Breast epithelium (tissue), 4 donors: ENCODE data around the gene FCER1G. TPM values are rescaled to one million over a fixed set of nuclear protein-coding genes. Genes with fewer than 3 reads are reported as not detected.

ENCODE experiments used
- DNase-seq, 2 donors: peaks; one replicate each; pipeline ENCODE4 v3.0.0-alpha.2; 2019; ENCODE audit warnings: low spot score in 2 of 2
- H3K27ac ChIP-seq, 2 donors: fragments of 200-600 bp; sonication (generic) in 1 of 2; one replicate each; pipeline ENCODE4 v1.5.1; 2016 to 2019; ENCODE audit warnings: mild to moderate bottlenecking in 1 of 2
- H3K27me3 ChIP-seq, 2 donors: fragments of 200-600 bp; sonication (generic) in 1 of 2; one replicate each; pipeline versions ENCODE4 v1.5.1 to v1.6.0; 2017 to 2019; ENCODE audit warnings: control low read depth in 1 of 2, mild to moderate bottlenecking in 1 of 2
- H3K36me3 ChIP-seq: fragments of 200-600 bp; one replicate; pipeline ENCODE4 v1.5.1; 2019
- H3K4me1 ChIP-seq, 2 donors: fragments of 200-600 bp; sonication (generic); one replicate each; pipeline ENCODE4 v1.5.1; 2016 to 2019; ENCODE audit warnings: control low read depth in 1 of 2
- H3K4me3 ChIP-seq, 3 donors: fragments of 200-600 bp; sonication (generic); 1 replicate in 2 of 3; 2 replicates in 1 of 3; pipeline ENCODE4 v1.5.1; 2016 to 2019; ENCODE audit warnings: mild to moderate bottlenecking in 3 of 3, moderate library complexity in 2 of 3
- H3K9me3 ChIP-seq, 2 donors: fragments of 200-600 bp; sonication (generic) in 1 of 2; one replicate each; pipeline ENCODE4 v1.5.1; 2016 to 2019; ENCODE audit warnings: control low read depth in 1 of 2
- CTCF ChIP-seq, 3 donors: fragments of 450-650 bp; IDR thresholded peaks; one replicate each; pipeline ENCODE4 v1.5.1; 2016 to 2017; ENCODE audit warnings: antibody characterized with exemption in 3 of 3, mild to moderate bottlenecking in 3 of 3, moderate library complexity in 3 of 3
- POLR2A ChIP-seq: fragments of 450-650 bp; IDR thresholded peaks from one replicate; pipeline ENCODE4 v1.6.1; 2016; ENCODE audit warnings: antibody characterized with exemption, mild to moderate bottlenecking, moderate library complexity
- POLR2AphosphoS5 ChIP-seq, 3 donors: sonication (generic); formaldehyde crosslinking; IDR thresholded peaks; one replicate each; pipeline ENCODE4 v1.6.1; 2017; ENCODE audit warnings: antibody characterized with exemption in 3 of 3
- intact Hi-C: fragments of 100-400 bp; cut with DNase I; formaldehyde crosslinking; loops from one replicate; pipeline ENCODE4 v1.15.1; 2023; ENCODE audit warnings: low total_unique reads
- total RNA-seq, 3 donors: library from RNA; depleted of rRNA; stranded (reverse); fragments of >200 nt; gene quantifications; one replicate each; pipeline ENCODE4 v1.1.0, GENCODE V29; 2016

FCER1G gene
- total RNA-seq, 3 donors from 2014 or later, result 40.3 to 153 (median 70.1) TPM

GRCh38 chr1:161226759-161227158 is 11.7 kb downstream of the FCER1G start:
- DNase-seq, result no peak
- Histone ChIP-seq H3K4me1 (peaks cover 0 to 7% of the 10 kb centered on the region in 2 donors), H3K27ac (peak overlapping the region; percentile 61 to 78), H3K4me3 (peak overlapping the region; percentile 62 to 83 (median 67)), H3K9me3 (no peaks in the 10 kb centered on the region), H3K27me3 (no peaks in the 10 kb centered on the region), H3K36me3 (no peaks in the 10 kb centered on the region)
- TF ChIP-seq CTCF (IDR thresholded peaks at IDR 0.05) (no peak), POLR2AphosphoS5 (IDR thresholded peaks at IDR 0.05) (no peak), POLR2A (no peak)
- intact Hi-C loops, result loop anchor here (10.0 kb wide), 1 partner anchor 158 kb away; no protein-coding TSS in a partner anchor

GRCh38 chr1:161227196-161227871 is 12.2 kb downstream of the FCER1G start:
- peak overlapping the region in 2 of 3 donors; percentile 32 to 57 for H3K4me3 ChIP-seq
- intact Hi-C loops, result loop anchor here (10.0 kb wide), 1 partner anchor 157 kb away; no protein-coding TSS in a partner anchor
- H3K36me3 ChIP-seq, result no peaks in the 10 kb centered on the region
- no peaks in the 10 kb centered on the region for H3K9me3 ChIP-seq
- peak overlapping the region; percentile 62 to 78 for H3K27ac ChIP-seq
- peaks cover 0 to 7% of the 10 kb centered on the region in 2 donors for H3K4me1 ChIP-seq
- no peak for TF ChIP-seq POLR2AphosphoS5 (IDR thresholded peaks at IDR 0.05)
- TF ChIP-seq CTCF (IDR thresholded peaks at IDR 0.05), result peak; percentile 87 to 91 (median 88)
- H3K27me3 ChIP-seq, result no peaks in the 10 kb centered on the region
- peak; percentile 60 to 86 for DNase-seq

DNA sequence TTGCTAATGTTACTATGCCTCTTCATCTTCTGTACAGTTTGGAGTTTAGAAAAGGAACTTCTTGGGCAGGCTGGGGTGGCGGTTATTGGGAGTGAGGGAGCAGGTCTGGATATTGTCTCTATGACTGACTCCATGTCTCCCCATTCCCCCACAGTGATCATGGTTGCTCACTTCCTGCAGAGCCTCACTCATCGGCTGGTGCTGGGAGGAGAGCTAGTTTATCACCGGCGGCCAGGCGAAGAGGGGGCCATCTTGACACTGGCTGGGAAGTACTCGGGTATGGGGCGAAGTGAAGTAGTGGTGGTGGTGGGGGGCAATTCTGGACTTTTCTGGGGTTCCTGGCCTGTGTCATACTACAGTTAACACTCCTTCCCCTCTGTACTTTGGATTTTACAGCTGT is 12.9 kb downstream of the FCER1G start:
- H3K27me3 ChIP-seq, result no peaks in the 10 kb centered on the region
- DNase-seq, result no peak
- H3K36me3 ChIP-seq, result no peaks in the 10 kb centered on the region
- peaks cover 0 to 7% of the 10 kb centered on the region in 2 donors for H3K4me1 ChIP-seq
- H3K4me3 ChIP-seq, result peak overlapping the region in 1 of 3 donors; percentile 57
- H3K9me3 ChIP-seq, result no peaks in the 10 kb centered on the region
- no peak for TF ChIP-seq POLR2AphosphoS5 (IDR thresholded peaks at IDR 0.05)
- no peak for TF ChIP-seq CTCF (IDR thresholded peaks at IDR 0.05)
- no peak for TF ChIP-seq POLR2A
- intact Hi-C loops, result loop anchor here (10.0 kb wide), 1 partner anchor 157 kb away; no protein-coding TSS in a partner anchor
- peak overlapping the region; percentile 62 to 78 for H3K27ac ChIP-seq

- intact Hi-C loops, result loop anchor here (10.0 kb wide), 1 partner anchor 155 kb away; no protein-coding TSS in a partner anchor
- Histone ChIP-seq H3K27me3 (no peaks in the 10 kb centered on the region), H3K9me3 (no peaks in the 10 kb centered on the region), H3K27ac (no peak overlapping the region), H3K4me1 (peaks cover 0 to 7% of the 10 kb centered on the region in 2 donors), H3K4me3 (no peak overlapping the region), H3K36me3 (no peaks in the 10 kb centered on the region)
- no peak for TF ChIP-seq CTCF (IDR thresholded peaks at IDR 0.05)
- TF ChIP-seq POLR2AphosphoS5 (IDR thresholded peaks at IDR 0.05), result no peak
- TF ChIP-seq POLR2A, result no peak
- no peak for DNase-seq
Observed at GRCh38 chr1:161229896-161230295, 14.8 kb downstream of the FCER1G start.

DNA sequence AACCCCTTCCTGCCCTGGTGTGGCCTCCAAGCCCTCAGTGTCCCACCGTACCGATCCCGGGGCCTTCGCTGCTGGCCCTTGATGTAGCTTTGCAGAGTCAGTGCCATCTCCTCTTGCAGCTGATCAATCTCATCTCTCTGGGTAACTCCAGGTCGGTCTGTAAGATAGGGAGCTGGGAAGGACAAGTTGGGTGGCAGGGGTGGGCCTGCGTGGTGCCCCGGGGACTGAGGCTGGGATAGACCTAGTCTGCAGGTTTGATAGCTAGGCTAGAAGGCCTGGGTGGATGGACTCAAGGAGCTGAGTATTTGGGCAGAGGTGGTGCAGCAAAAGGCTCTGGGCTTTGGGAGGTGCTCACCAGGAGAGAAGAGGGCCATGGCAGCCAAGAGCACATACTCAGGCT is 15.7 kb downstream of the FCER1G start:
- TF ChIP-seq CTCF (IDR thresholded peaks at IDR 0.05), result no peak
- no peak for TF ChIP-seq POLR2A
- no peak for TF ChIP-seq POLR2AphosphoS5 (IDR thresholded peaks at IDR 0.05)
- Histone ChIP-seq H3K27me3 (no peaks in the 10 kb centered on the region), H3K36me3 (no peaks in the 10 kb centered on the region), H3K4me3 (no peak overlapping the region), H3K4me1 (peaks cover 0 to 7% of the 10 kb centered on the region in 2 donors), H3K27ac (no peak overlapping the region), H3K9me3 (no peaks in the 10 kb centered on the region)
- intact Hi-C loops, result no loop called here
- DNase-seq, result no peak
